HPDE6-E6E7 (cell line): Measurements from ENCODE around the gene CD55.

Experiments
- DNase-seq: peaks from one replicate; pipeline ENCODE4 v3.0.0; 2011; ENCODE audit warnings: missing footprints; ENCODE audit errors: extremely low spot score

Gene CD55

GRCh38 chr1:207329469-207329868 is 8.0 kb downstream of the CD55 start:
- DNase-seq, result no peak

- no peak for DNase-seq
Observed at GRCh38 chr1:207330011-207330710, 8.7 kb downstream of the CD55 start.

GRCh38 chr1:207331354-207332313 is 10.2 kb downstream of the CD55 start:
- no peak for DNase-seq

- DNase-seq, result no peak
Observed at GRCh38 chr1:207333009-207333600, 11.6 kb downstream of the CD55 start.

- DNase-seq, result no peak
Observed at GRCh38 chr1:207333620-207334019, 12.1 kb downstream of the CD55 start.

GRCh38 chr1:207334337-207334736 is 12.9 kb downstream of the CD55 start:
- no peak for DNase-seq

GRCh38 chr1:207335138-207335537 is 13.7 kb downstream of the CD55 start:
- no peak for DNase-seq

GRCh38 chr1:207335695-207336363 is 14.4 kb downstream of the CD55 start:
- DNase-seq, result no peak

GRCh38 chr1:207336559-207337467 is 15.3 kb downstream of the CD55 start:
- no peak for DNase-seq

- no peak for DNase-seq
Observed at GRCh38 chr1:207342332-207342731, 20.9 kb downstream of the CD55 start.

- no peak for DNase-seq
Observed at GRCh38 chr1:207343675-207344074, 22.2 kb downstream of the CD55 start.

- DNase-seq, result no peak
Observed at GRCh38 chr1:207344221-207344620, 22.7 kb downstream of the CD55 start.

GRCh38 chr1:207345644-207346477 is 24.4 kb downstream of the CD55 start:
- no peak for DNase-seq

- no peak for DNase-seq
Observed at GRCh38 chr1:207346513-207346912, 25.0 kb downstream of the CD55 start.

- no peak for DNase-seq
Observed at GRCh38 chr1:207349979-207350378, 28.5 kb downstream of the CD55 start.

- DNase-seq, result no peak
Observed at GRCh38 chr1:207352554-207352953, 31.1 kb downstream of the CD55 start.

GRCh38 chr1:207355060-207355459 is 33.6 kb downstream of the CD55 start:
- no peak for DNase-seq

GRCh38 chr1:207355513-207356295 is 34.2 kb downstream of the CD55 start:
- no peak for DNase-seq

GRCh38 chr1:207361029-207361428 is 39.6 kb downstream of the CD55 start:
- no peak for DNase-seq
